ENCODE measurements around the gene TAC4.

GRCh38 chr17:49896860-49897259 lies 49.0 kb upstream of the TAC4 start:
- TF ChIP-seq CTCF (IDR thresholded peaks at IDR 0.05; ENCODE audit: low read depth, low read length, missing input control) (no peak), EGR1 (IDR thresholded peaks at IDR 0.05; ENCODE audit: low read depth in 2 of 2) (no peak), REST (IDR thresholded peaks at IDR 0.05) (no peak), YY1 (IDR thresholded peaks at IDR 0.05) (no peak), GABPA (IDR thresholded peaks at IDR 0.05 in 1 of 2, conservative IDR thresholded peaks at IDR 0.05 in 1 of 2) (no peak), ATF3 (IDR thresholded peaks at IDR 0.05) (no peak), MAX (IDR thresholded peaks at IDR 0.05) (no peak)
